ENCODE results near the gene ZNF831.

ZNF831 gene

DNA sequence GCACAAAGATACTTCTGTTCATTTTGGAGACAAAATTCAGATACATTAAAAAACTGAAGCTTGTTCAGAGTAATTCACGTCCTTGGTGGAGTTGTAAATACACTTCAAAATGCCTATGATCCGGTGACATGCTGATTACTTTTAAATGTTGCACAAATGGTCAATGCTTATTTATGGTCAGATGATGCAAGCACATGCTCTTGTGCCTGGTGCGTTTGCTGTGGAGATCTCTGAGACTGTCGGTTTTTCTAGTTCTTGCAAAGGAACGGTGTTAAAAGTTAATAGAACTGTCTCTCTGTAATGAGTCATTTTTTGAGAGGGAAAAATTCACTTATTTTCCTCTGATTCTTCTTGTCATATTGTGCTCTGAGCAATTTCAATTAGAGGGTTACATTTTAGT, 91.6 kb downstream of the ZNF831 start:
- DNase-seq = no peak

DNA sequence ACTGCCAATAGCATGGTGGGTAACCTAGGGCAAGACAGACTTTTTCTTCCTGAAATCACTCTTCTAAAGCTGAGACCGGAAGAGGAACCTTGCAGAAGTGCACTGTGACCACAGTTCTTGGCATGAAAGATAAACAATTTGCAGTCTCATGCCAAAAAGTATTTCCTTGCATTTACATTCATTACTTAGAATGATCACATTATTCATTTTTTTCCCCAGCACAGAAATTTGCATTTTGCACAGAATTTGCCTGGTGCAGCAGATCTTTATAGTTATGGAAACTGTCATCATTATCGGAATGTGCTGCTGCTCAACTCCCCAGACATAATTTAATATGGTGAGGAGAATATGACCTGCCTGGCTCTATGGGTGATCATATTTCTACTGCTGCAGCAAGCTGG, 94.6 kb downstream of the ZNF831 start:
- DNase-seq = no peak

DNA sequence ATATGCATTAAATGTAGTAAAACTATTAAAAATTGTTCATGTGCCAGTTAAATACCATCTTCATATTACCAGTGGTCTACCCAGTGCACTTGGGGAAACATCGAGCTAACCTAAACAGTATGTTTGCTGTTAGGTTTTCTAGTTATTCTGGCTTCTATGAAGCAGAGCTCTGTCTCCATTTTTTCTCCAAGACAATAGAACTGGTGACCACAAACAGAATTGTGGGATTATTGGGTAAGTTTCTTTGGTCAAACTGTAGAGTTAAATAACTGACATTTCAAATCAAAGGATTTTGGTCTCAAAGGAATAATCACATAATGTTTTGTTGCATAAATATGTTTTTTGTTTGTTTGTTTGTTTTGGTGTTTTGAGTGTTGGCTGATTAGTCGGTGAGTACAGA, 96.3 kb downstream of the ZNF831 start:
- no peak for DNase-seq

DNA sequence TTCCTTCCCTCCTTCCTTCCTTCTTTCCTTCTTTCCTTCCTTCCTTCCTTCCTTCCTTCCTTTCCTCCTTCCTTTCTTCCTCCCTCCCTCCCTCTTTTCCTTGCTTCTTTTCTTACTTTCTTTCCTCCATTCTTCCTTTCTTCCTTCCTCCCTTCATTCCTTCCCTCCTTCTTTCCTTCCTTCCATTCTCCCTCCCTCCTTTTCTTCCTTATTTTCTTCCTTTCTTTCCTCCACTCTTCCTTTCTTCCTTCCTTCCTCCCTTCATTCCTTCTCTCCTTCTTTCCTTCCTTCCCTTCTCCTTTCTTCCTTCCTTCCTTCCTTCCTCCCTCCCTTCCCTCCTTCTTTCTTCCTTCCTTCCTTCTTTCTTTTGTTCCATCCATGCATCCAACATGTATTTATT, 101.7 kb downstream of the ZNF831 start:
- no peak for DNase-seq

DNA sequence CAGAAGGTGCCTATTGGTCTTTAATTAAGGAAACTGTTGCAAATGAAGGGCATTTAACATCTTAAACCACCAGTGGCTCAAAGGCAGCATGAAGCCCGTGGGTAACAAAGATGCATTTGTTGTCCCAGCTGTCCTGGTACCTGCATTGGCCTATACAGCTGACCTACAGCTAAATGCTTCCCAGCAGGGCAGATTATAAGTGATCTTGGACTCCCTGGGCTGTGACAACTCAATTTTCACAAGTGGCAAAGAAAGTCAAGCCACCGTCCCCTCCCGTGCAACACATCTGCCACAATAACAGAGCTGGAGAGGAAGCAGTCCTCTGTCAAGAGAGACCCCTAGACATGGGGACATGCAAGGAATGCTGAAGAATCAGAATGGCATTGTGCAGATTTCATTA, 105.2 kb downstream of the ZNF831 start:
- no peak for DNase-seq

DNA sequence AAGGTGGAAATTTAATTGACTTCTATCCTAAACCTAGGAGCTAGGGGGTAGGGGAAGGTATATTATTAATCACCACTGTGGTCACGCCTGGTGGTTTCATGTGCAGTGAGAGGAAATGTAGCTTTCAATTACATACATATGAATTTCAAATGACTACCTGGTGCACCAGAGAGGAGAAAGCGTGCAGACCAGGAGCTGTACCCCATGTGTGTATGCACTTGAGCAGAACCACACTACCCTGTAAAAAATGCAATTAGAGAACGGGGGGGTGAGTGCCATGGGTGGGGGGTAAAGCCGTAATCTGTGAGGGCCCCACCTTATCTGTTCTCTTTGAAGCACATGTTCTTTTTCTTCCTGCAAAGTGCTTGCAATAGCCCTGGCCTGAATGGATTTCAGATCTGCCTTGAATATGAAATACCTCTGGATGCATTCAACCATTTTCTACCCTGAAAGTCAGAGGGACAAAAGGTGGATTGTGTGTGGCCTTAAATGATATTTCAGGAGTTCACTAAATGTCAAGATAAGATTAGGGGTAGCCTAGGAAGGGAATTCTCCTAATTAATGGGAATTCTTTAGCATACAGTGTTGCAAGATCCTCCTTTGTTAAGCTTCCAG, 105.9 kb downstream of the ZNF831 start:
- DNase-seq = no peak

DNA sequence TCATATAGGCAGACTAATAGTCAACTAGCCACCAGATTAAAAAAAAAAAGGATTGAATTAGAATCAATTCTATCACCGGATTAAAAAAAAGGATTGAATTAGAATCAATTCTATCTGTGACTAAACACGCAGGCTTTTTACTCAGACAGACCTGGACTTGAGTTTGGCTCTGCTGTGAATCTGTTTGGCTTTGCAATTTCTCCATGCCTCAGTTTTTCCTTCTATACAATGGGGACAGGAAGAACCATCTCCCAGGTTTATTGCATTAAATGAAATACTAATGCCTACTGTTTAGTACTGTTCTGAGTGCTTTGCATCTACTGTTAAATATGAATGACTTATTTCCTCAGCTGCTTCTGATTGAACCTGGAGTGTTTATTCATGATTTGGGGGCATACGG, 106.8 kb downstream of the ZNF831 start:
- no peak for DNase-seq

DNA sequence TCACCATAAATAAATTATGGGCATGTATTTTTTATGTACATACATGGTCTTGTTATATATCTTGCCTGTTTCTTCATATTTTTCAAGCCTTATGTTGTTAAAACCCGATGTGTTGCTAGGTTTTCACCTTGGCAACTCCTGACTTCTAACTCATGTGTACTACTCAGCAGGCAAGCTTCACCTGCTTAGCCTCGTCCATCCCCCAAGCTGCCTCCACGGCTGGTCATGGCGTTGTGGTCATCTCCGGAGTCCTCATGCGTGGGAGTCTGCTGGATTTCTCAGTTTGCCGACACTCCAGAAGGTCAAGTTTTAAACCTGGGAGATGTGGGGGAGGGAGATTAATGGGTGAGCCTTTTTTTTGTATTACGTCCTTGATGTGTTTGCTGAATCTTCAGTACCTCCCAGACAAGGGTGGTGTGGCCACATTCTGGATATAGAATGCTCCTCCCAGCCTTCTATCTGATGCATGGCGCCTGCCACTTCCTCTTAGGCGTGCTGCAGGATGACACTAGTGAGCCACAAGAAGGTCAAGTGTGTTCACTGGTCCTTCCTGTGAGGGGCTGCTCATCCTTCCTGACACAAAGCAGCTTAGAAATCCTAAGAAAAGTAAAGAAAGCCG, 110.2 kb downstream of the ZNF831 start:
- DNase-seq = no peak

DNA sequence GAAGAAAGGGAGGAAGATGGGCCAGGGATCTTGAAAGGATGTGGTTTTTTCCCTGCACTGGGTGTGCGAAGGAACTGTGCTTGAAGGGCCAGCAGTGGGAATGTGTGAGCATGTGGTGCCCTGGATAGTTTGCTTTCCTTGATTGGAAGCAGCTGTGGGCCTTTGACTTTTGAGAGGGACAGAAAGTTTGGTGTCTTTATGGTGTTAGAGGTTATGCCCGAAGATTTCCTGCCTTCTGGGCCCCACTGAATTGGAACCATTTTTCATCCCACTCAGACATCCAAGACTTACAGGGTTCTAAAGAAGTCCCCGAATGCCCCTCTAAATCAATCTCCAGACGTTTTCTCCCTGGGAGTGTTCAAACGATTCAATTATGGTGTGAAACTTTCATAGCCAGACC, 113.3 kb downstream of the ZNF831 start:
- DNase-seq = no peak

DNA sequence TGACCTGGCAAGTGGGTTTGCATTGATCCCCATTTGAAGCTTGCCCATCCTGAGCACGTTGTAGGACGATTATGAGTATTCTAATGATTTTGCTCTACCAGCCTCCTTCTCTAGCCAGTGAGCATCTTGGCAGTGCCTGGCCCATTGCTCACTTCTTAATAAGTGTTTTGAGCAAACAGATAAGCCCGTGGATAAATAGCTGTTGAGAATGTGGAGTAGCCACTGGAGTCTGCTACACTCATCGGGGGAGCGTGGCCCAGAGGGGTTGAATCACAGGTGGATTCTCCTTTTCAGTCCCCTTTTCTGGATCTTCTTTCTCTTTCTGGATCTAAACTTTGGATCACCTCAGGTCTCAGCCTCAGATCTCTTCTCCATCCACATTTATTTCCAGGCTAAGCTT, 120.8 kb downstream of the ZNF831 start:
- DNase-seq = no peak

DNA sequence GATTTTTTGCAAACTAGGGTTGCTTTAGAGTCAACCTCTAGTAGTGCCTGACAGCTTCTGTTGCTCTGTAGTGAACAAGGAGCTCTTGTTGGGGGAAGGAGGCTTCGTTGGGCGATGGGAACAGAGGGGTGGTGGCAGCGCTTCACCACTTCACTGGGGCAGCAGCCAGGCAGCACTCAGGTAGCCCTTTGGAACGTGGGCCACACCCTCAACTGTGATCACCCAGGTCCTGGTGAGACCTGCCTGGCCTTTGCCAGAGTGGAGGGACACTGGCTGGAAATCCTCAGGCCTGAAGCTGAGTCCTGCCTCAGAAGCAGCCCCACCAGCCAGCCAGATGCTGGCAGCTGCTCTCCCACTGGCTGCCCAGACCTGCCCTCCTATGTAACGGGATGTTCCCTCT, 126.4 kb downstream of the ZNF831 start:
- no peak for DNase-seq

DNA sequence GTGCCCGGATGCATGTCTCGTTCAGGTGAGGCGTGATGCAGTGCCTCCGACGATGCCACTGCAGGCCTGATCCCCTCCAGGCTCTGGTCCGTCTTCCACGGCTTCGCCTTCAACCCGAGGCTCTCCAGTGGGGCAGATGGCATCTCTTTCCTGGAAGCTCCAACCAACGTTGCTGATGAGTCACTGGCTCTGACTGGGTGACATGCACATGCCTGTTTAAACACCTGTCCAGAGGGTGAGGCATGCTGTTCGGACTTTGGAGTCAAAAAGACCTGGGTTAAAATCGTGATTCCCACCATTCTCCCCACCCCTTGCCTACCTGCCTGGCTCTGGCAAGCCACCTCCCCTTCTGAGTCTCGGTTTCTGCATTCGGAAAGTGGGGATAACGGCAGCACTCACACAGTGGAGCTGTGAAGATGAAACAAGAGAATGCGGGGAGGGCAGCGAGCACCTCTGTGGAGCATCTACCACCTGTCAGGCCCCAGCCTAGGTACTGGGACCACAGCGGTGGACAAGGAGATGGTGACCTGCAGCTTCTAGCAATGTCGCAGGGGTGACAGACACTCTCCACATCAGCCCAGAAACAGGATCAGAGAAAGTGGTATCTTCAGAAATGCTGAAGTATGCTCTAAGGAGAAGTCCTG, 128.2 kb downstream of the ZNF831 start:
- no peak for DNase-seq

DNA sequence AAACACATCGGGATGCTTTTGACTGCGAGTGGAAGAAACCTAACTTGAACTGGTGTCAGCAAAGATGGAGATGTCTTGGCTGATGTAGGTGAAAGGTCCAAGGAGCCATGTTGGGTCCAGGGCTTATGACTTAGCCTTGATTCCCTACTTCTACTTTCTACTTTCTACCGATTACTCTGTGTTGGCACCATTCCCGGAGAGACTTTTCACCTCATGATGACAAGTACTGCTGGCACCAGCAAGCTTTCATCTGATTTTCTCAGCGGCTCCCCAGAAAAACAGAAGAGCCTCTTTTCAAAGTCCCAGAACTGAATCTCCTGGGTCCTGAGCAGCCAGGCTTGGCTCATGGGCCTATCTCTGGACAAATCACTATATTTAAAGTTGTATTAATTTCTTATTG, 131.9 kb downstream of the ZNF831 start:
- DNase-seq = no peak

DNA sequence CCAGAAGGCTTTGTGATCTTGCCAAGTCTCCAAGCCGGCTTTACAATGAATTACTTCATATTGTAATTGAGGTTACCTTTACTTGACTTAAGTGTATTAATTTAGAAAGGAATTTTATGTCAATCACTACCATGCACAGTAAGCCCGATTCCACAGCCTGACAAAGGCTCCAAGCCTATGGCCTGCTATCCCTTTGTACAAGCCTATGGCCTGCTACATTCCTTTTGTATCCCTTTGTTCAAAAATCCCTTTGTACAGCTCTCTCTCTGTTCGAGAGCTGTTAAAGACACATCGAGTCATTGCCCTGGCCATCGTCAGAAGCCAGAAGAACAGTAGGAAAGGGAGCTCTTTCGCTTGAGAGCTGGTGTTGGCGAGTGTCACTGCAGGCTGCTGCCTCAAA, 134.1 kb downstream of the ZNF831 start:
- no peak for DNase-seq

DNA sequence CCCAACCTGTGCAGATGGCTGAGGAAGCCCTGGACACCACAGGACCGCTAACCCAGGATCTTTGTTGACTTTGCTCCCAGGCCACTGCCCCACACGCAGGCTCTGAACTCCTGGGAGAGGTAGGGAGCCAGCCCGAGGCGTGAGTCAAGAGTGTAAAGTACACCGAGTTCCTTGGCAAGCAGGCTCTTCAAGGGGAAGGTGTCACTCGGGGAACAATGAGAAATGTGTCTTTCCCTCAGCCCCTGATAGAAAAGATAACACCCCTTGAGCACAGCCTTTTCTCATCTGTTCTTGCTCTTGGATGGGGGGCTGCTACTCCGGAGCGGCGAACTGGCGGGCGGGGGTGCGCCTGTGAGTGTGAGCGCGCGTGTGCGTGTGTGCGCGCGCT, 136.3 kb downstream of the ZNF831 start:
- DNase-seq = no peak

DNA sequence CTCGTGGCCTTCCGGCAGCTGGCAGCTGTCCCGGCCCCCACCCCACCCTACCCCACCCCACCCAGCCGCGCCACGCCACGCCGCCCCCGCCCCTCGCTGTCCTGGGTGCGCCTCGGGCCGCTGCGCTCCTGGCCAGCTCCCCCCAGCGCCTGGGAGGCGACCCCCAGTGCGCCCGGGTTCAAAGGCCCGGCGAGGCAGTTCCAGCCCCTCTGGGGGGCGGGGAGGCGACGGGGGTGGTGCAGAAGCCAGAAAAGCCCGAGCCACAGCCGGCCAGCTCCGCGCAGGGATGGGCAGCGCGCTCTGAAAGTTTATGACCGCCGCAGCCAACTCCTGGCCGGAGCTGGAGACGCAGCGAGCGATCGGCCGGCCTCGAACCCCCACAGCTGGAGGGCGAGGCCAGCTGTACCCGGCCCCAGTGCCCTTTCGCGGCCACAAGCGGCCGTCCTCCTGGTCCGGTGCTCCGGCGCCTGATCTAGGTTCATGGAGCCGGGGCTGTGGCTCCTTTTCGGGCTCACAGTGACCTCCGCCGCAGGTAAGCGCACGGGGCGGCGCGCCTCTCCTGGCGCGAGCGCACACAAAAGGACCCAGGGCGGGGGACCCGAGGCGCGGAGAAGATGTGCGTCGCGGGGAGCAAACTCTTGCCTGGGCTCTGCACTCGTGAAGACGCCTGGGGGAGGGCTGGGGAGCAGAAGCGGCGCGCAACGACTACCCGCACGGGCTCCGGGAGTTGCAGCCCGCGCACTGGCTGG, 136.9 kb downstream of the ZNF831 start, which contains the start of gene EDN3:
Gene EDN3 (plus strand): TSS at position 279 of the 749 bp plus-strand sequence. CDS start 202 bp downstream, at position 481.
- DNase-seq = no peak

DNA sequence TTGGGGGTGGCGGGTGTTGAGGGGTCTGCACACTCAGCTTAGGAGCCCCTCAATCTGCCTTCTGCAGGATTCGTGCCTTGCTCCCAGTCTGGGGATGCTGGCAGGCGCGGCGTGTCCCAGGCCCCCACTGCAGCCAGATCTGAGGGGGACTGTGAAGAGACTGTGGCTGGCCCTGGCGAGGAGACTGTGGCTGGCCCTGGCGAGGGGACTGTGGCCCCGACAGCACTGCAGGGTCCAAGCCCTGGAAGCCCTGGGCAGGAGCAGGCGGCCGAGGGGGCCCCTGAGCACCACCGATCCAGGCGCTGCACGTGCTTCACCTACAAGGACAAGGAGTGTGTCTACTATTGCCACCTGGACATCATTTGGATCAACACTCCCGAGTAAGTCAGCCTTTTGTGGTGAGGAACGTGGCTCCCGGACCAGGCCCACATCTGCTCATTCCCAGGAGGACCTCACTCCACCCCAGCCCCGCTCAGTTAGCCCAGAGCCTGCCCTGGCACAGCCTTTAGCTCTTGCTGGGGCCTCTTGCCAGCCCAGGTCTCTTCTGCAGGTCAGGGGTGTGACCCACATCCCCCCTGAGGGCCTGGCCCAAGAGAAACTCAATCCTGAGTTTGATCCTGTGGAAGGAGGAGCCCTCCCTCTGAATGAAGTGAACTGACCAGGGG, 137.9 kb downstream of the ZNF831 start:
- DNase-seq = no peak

DNA sequence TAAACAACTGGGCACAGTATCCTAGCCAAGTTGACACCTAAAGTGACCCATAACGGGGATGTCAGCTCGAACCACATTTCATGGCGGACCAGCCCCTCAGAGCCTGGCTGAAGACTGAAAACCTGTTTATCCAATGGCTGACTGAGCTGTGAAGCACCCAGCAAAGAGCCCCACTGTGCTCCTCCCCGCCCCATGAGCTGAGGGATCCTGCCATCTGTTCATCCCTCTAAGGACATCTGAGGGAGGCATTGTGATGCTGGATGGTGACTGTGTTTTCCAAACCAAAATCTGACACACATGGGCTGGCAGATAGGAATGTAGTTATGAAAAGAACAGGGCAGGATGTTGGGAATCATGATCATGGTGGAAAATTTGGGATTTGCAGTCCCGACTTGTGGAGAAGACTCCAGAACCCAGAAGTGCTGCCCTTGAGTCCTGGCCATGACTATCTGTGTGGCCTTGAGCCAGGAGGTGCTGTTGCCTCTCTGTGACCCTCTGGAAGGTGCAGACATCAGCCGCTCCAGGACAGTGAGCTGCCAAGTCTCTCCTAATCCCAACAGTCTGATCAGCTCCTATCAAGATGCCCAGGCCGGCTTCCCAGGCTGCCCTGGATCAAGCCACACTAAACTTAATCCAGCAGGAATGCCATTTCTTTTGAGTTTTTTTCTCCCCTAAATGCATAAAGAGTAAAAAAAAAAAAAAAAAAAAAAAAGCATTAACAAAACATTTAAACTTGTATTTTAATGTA, 142.5 kb downstream of the ZNF831 start:
- peak; percentile 80 to 87 for DNase-seq

DNA sequence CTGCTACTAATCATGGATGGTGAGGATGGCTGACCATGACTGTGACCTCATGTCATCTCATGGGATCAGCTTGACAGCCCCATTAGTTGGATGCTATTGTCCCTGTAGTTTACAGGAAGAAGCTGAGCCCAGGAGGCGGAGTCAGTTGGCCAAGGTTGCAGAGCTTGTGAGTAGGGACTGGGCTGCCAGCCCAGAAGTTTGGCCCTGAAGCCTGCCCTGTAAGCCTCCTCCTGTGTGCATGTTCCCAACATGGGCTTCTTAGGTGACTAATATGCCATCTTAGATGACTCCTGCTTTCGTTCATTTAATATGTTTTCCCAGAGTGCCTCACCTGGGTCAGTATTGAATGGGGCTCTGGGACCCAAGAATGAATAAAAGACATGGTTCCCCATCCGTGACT, 143.6 kb downstream of the ZNF831 start:
- no peak for DNase-seq

Measured in NCI-H524 (cell line).